Right forelimb (tissue), 1 donor: ENCODE data around the gene ZNF766.
"Not testable (repeated sequence)": the region's sequence is repeated elsewhere in the genome, so short reads cannot be mapped to it uniquely, and the experiment has no call there.

ENCODE experiments used
- DNase-seq: peaks from one replicate; pipeline ENCODE4 v3.0.0-alpha.2; 2018

The ZNF766 gene

GRCh38 chr19:52269338-52270261 lies at the start of gene ZNF766:
Gene ZNF766 (plus strand): TSS chr19:52269587. CDS start chr19:52269614, 27 bp downstream.
- peak; percentile 97 for DNase-seq

DNA sequence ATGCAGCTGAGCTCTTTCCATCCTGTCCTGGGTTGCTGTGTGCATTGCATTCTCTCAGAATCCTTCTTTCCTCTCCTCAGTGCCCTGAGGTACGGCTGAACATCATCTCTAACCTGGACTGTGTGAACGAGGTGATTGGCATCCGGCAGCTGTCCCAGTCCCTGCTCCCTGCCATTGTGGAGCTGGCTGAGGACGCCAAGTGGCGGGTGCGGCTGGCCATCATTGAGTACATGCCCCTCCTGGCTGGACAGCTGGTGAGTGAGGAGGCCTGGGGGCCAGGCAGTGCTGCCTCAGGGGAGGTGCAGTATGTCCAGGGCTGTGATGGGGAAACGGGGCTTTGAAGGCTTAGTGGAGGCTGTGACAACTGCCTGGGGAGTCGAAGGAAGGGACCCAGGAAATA lies 49.8 kb upstream of the ZNF766 start:
- DNase-seq = no peak

- no peak for DNase-seq
These were observed 48.4 kb upstream of the ZNF766 start for GRCh38 chr19:52221031-52221430.

DNA sequence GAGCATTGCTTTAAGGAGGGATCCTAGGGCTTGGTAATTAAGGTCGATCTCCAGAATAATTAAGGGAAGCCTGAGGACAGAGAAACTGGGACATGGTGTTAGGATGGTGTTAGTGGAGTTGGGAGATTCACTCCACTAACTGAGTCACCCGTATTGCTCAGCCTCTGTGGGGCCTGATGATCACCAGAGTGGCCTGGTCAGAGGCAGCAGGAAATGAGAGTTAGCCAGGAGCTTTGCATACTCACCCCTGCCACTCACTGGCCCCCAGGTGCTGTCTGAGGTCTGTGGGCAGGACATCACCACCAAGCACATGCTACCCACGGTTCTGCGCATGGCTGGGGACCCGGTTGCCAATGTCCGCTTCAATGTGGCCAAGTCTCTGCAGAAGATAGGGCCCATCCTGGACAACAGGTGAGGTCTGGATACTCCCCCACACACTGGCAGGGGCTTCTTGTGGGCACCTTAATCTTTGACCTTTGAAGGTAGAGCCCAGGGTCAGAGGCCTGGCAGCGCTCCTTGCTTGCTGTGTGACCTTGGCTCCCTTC lies 47.5 kb upstream of the ZNF766 start:
- DNase-seq = no peak

DNA sequence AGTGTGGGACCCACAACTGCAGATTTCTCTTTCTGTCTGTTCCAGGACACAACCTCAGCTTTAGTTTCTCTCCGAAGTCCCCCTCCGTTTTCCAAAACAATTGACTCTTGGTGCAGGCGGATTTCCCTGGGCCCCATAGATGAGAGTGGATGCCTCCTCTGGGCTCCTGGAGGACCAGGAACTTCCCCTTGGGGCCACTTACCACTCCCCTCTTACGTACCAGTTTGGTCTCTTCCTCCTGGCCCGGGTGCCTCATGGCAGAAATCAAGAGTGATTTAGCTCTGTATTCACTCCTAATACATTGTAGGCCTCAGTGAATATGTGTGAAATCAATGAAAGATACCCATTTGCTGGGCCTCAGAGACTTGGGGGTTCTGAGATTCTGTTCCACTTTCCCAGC lies 45.2 kb upstream of the ZNF766 start:
- DNase-seq = no peak

GRCh38 chr19:52226652-52227051 lies 42.7 kb upstream of the ZNF766 start:
- no peak for DNase-seq

- DNase-seq = no peak
These were observed 42.0 kb upstream of the ZNF766 start for GRCh38 chr19:52227196-52227940.

- no peak for DNase-seq
These were observed 41.4 kb upstream of the ZNF766 start for GRCh38 chr19:52227980-52228379.

DNA sequence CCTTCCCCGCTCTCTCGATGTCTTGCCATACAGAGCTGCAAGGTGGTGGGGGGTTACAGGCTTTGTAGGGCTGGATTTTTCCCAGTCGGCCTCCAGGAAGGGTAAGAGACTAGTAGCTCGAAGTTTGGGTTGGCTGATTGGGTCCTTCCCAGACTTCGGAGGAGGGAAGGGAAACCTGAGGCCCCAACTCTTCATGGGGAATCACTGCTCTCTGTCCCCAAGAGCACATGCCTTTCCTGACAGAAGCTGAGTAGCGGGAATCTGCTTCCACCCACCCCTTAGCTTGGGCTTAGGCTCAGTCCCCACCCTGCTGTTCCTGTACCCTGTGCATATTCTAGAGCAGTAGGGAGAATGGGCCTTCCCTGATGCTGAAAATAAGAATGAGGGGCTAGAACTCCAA lies 39.9 kb upstream of the ZNF766 start:
- DNase-seq = no peak

DNA sequence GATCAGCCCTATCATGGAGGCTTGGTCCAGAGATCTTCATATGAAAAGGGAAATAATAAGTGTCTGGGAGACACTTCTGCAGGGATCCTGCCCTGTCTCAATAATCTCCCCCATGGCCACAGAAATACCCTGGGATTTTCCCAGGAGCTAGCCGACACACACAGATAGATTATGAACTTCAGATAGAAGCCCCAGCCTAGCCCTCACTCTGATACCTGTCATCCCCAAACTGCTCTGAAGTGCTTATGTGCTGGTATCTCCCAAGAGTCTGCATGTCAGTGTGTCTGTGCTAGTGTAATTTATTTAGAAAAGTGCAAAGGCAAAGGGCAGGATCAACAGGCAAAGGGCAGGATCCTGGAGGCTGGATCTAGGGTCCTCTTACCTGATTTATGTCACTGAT lies 38.7 kb upstream of the ZNF766 start:
- no peak for DNase-seq

DNA sequence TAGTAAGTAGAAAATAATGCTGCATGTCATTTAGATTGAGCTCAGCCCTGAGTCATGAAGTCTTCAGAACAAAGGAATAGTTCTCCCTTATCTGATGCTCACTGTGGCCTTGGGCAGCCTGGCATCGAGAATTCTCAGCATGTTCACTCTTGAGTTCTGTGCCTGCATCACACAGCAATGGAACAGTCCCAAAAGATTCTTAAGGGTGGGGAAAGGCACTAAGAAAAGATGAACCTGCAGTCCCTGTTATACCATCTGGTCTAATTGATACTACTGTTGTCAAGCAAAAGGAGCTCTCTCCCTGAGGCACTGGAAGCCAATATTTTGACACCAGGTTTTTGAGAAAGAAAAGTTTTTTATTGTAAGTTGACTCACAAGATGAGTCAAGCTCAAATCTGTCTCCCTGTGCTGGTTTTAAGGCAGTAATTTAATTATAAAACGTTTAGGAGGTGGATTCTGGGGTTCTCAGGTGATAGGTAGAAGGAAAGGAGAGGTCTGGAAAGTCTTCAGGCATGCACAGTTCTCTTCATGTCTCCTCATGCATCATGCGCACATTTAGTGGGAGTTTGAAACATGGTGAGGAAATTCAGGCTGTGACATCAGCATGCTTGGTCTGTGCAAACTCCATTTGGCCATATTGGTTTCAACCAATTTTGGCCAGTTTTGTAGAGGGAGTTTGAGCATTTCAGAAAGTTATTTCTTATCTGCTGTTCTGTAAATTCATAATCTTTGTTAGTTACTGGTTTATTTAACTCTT lies 38.1 kb upstream of the ZNF766 start:
- DNase-seq = no peak

DNA sequence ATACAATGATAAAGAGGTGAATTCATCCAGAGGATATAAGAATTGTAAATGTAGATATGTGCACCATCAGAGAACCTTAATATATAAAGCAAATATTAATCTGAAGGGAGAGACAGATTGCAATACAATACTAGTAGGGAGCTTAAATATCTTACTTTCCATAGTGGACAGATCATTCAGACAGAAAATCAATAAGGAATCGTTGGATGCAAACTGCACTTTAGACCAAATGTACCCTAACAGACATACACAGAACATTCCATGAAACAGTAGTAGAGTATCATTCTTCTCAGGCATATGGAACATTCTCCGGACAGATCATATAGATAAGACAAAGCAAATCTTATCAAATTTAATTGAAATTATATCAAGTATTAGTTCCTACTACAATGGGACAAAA lies 35.0 kb upstream of the ZNF766 start:
- no peak for DNase-seq

- DNase-seq = no peak
These were observed 32.2 kb upstream of the ZNF766 start for GRCh38 chr19:52237197-52237596.

DNA sequence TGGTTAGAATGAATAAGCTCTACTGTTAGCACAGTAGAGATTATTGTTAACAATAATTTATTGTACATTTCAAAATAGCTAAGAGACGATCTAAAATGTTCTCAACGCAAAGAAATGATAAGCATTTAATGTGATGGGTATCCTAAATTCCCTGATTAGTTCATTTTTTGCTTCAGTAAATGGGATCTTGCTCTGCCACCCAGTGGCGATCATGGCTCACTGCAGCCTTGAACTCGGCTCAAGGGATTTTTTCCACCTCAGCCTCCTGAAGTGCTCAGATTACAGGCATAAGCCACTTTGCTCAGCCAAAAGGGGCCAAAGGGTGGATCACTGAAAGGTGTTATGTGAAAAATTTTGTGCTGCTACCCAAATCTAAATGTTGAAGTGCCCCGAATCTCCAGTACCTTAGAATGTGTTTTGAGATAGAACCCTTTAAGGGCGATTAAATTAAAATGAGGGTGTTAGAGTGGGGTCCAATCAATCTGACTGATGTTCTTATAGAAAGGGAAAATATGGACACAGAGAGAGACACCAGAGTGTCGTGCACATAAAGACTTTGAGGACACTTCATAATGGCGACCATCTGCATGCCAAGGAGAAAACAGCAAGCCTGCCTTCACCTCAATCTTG lies 31.5 kb upstream of the ZNF766 start:
- DNase-seq = peak; percentile 67

GRCh38 chr19:52244021-52244420 lies 25.4 kb upstream of the ZNF766 start:
- DNase-seq = no peak

DNA sequence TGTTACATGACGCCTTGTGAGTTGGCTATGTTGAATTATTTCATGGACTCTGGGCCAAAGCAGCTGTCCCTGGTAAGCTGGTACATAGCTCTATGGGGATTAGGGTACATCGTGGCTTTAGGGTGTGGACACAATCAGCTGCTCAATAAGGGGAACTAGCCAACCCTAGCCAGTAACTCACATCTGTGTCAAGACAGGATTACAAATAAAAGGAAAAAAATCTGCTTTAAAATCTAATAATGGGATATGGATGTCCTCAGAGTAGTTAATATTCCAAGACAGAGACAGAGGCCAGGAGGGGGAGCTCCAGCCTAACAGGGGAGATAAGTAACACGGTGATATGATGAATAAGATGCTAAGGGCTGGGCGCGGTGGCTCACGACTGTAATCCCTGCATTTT lies 21.1 kb upstream of the ZNF766 start:
- DNase-seq = no peak

GRCh38 chr19:52258426-52258825 lies 11.0 kb upstream of the ZNF766 start:
- no peak for DNase-seq

DNA sequence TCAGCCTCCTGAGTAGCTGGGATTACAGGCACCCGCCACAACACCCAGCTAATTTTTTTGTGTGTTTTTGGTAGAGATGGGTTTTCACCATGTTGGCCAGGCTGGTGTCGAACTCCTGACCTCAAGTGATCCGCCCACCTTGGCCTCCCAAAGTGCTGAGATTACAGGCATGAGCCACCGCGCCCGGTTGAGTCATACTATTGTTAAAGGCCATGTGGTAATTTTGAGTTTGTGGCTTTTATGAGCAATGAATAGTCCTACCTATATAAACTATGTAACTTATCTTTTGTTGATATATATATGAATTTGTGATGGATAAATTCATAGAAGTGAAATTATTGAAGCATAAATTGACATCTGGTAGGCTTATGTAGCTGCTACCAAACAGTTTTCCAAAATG lies 3.8 kb upstream of the ZNF766 start:
- not testable (repeated sequence) for DNase-seq

DNA sequence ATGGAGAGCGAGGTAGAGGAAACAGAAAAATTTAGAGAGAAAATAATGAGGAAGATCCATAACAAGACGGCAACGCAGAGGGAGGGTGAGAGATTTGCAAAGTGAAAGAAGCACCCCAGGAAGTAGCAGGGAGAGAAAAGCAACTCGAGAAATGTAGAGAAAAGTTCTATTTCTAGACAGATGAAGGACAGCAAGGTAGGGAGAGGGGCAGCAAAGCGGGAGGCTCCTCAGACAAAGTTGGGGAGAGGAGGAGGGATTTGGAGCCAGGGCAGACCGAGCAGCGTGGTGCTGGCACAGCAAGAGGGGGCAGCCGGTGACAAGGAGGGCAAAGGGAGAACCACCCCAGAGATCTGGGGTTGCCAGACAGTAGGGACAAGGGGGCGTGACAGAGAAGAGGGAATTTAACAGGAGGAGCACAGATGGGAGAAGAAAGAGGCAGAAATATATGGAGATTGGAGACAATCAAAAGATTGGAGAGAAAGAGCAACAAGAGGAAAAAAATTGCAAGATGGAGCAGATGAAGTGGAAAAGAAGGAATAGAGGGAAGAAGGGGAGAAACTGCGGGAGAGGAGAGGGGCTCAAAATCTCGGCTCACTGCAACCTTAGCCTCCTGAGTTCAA lies 989 bp downstream of the ZNF766 start:
- peak; percentile 50 for DNase-seq

DNA sequence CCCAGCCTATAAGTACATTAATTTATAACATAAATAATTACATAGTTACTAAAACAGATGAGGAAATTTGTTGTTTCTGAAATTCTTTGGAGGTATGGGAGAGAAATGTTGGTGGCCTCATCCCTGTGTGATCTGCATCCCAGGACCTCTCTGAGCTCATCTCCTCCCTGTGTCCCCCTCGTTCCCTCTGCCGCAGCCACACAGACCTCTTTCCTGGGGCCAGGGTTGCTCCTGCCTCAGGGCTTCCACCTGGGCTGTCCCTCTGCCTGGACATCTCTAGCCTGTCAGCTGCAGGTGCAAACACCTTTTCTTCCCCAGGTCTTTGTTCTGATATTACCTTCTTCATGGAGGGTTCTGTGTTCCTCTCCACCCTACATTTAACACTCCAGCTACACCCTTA lies 3.9 kb downstream of the ZNF766 start:
- DNase-seq = no peak

DNA sequence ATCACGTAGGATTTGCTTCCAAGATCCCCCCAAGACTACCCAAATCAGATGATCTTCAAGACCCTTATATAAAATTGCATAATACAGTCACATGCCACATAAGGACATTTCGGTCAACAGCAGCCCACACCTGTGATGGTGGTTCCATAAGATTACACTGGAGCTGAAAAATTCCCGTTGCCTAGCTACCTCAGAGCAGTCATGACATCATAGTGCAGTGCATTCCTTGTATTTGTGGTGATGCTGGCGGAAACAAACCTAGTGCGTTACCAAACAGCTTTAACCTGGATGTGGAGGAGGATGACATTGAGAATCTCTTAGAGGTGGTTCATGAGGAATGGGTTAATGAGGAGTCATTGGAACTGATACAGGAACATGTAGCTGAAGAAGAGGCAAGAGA lies 4.8 kb downstream of the ZNF766 start:
- no peak for DNase-seq

- DNase-seq = no peak
These were observed 6.6 kb downstream of the ZNF766 start for GRCh38 chr19:52275988-52276387.
